Measurements from ENCODE around the gene SLIT3.

DNA sequence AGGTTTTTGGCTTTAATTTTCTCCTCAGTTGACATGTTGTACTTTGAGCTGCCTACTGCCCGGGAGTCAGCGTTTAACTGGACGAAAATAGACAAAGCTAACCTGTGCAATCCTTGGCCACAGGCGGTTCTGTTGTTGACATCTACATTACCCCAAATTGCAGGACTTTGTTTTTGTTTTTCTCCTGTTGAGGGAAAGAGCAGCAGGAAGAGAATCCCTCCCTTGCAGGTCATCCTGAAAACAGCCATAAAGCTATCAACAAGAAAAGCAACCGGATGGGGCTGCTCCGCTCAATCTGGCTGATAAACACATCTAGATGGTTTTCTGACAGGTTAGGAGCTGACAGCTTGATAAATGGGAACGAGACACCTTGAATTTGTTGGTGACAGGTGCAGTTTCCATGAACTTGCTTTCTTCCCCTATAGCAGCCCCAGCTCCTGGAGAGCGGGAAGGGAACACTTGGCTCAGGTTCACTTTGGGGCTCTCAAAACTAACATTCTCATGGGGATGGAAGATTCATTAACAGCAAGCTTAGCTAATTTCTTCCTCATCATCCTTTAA is 331.5 kb downstream of the SLIT3 start:
- TF ChIP-seq RFX5 (IDR thresholded peaks at IDR 0.05; ENCODE audit: low read length) (no peak), NFIC (IDR thresholded peaks at IDR 0.05; ENCODE audit: borderline replicate concordance) (no peak), YY1 (IDR thresholded peaks at IDR 0.05; ENCODE audit: low read depth) (no peak), RAD21 (IDR thresholded peaks at IDR 0.05; ENCODE audit: low read length) (no peak), MXI1 (IDR thresholded peaks at IDR 0.05; ENCODE audit: low read depth, low read length) (no peak), ELF1 (IDR thresholded peaks at IDR 0.05) (no peak), POLR2AphosphoS5 (IDR thresholded peaks at IDR 0.05; ENCODE audit: low read depth, low read length) (no peak), SMC3 (IDR thresholded peaks at IDR 0.05; ENCODE audit: low read depth, low read length) (no peak), RXRA (IDR thresholded peaks at IDR 0.05; ENCODE audit: borderline replicate concordance, low read depth) (no peak)
- TF ChIP-seq, protein P1, sequence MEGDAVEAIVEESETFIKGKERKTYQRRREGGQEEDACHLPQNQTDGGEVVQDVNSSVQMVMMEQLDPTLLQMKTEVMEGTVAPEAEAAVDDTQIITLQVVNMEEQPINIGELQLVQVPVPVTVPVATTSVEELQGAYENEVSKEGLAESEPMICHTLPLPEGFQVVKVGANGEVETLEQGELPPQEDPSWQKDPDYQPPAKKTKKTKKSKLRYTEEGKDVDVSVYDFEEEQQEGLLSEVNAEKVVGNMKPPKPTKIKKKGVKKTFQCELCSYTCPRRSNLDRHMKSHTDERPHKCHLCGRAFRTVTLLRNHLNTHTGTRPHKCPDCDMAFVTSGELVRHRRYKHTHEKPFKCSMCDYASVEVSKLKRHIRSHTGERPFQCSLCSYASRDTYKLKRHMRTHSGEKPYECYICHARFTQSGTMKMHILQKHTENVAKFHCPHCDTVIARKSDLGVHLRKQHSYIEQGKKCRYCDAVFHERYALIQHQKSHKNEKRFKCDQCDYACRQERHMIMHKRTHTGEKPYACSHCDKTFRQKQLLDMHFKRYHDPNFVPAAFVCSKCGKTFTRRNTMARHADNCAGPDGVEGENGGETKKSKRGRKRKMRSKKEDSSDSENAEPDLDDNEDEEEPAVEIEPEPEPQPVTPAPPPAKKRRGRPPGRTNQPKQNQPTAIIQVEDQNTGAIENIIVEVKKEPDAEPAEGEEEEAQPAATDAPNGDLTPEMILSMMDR (IDR thresholded peaks at IDR 0.05) = no peak
- TF ChIP-seq, protein P2, sequence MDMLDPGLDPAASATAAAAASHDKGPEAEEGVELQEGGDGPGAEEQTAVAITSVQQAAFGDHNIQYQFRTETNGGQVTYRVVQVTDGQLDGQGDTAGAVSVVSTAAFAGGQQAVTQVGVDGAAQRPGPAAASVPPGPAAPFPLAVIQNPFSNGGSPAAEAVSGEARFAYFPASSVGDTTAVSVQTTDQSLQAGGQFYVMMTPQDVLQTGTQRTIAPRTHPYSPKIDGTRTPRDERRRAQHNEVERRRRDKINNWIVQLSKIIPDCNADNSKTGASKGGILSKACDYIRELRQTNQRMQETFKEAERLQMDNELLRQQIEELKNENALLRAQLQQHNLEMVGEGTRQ (IDR thresholded peaks at IDR 0.05; ENCODE audit: borderline replicate concordance, low read depth, low read length) = no peak
- TF ChIP-seq, protein P3, sequence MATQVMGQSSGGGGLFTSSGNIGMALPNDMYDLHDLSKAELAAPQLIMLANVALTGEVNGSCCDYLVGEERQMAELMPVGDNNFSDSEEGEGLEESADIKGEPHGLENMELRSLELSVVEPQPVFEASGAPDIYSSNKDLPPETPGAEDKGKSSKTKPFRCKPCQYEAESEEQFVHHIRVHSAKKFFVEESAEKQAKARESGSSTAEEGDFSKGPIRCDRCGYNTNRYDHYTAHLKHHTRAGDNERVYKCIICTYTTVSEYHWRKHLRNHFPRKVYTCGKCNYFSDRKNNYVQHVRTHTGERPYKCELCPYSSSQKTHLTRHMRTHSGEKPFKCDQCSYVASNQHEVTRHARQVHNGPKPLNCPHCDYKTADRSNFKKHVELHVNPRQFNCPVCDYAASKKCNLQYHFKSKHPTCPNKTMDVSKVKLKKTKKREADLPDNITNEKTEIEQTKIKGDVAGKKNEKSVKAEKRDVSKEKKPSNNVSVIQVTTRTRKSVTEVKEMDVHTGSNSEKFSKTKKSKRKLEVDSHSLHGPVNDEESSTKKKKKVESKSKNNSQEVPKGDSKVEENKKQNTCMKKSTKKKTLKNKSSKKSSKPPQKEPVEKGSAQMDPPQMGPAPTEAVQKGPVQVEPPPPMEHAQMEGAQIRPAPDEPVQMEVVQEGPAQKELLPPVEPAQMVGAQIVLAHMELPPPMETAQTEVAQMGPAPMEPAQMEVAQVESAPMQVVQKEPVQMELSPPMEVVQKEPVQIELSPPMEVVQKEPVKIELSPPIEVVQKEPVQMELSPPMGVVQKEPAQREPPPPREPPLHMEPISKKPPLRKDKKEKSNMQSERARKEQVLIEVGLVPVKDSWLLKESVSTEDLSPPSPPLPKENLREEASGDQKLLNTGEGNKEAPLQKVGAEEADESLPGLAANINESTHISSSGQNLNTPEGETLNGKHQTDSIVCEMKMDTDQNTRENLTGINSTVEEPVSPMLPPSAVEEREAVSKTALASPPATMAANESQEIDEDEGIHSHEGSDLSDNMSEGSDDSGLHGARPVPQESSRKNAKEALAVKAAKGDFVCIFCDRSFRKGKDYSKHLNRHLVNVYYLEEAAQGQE (IDR thresholded peaks at IDR 0.05; ENCODE audit: low read depth, low read length) = no peak

Data from SK-N-SH (cell line).